ENCODE measurements around the gene TTC21A.

DNA sequence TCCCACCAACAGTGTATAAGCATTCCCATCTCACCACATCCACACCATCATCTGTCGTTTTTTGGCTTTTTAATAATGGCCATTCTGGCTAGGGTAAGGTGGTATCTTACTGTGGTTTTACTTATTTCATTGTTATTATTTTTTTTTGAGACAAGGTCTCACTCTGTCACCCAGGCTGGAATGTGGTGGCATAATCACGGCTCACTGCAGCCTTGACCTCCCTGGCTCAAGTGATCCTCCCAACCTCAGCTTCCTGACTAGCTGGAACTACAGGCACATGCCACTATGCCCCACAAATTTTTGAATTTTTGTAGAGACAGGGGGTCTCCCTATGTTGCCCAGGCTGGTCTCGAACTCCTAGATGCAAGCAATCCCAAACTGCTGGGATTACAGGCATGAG lies 56.9 kb downstream of the TTC21A start:
- TF ChIP-seq POLR2A (IDR thresholded peaks at IDR 0.05) = no peak
- no peak for TF ChIP-seq CTCF (IDR thresholded peaks at IDR 0.05)
